Measurements from ENCODE around the gene INCA1. TPM values are rescaled to one million over a fixed set of nuclear protein-coding genes. Genes with fewer than 3 reads are reported as not detected.

INCA1 gene
- total RNA-seq, 1 donor from 2014 or later: 2.2 TPM

- TF ChIP-seq, protein P1, sequence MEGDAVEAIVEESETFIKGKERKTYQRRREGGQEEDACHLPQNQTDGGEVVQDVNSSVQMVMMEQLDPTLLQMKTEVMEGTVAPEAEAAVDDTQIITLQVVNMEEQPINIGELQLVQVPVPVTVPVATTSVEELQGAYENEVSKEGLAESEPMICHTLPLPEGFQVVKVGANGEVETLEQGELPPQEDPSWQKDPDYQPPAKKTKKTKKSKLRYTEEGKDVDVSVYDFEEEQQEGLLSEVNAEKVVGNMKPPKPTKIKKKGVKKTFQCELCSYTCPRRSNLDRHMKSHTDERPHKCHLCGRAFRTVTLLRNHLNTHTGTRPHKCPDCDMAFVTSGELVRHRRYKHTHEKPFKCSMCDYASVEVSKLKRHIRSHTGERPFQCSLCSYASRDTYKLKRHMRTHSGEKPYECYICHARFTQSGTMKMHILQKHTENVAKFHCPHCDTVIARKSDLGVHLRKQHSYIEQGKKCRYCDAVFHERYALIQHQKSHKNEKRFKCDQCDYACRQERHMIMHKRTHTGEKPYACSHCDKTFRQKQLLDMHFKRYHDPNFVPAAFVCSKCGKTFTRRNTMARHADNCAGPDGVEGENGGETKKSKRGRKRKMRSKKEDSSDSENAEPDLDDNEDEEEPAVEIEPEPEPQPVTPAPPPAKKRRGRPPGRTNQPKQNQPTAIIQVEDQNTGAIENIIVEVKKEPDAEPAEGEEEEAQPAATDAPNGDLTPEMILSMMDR (IDR thresholded peaks at IDR 0.05; ENCODE audit: unreplicated experiment): peak; percentile 80
- H3K4me3 Mint-ChIP-seq (ENCODE audit: unreplicated experiment): peak overlapping the region; percentile 74
- peaks cover 38% of the 10 kb centered on the region for H3K36me3 Mint-ChIP-seq (ENCODE audit: low read depth, unreplicated experiment)
- no peaks in the 10 kb centered on the region for H3K9me3 Mint-ChIP-seq (ENCODE audit: unreplicated experiment)
- peak overlapping the region; percentile 82 for H3K27ac Mint-ChIP-seq (ENCODE audit: unreplicated experiment)
- peaks cover 11% of the 10 kb centered on the region for H3K4me1 Mint-ChIP-seq (ENCODE audit: unreplicated experiment)
- DNase-seq (ENCODE audit: low spot score): peak; percentile 69
- H3K27me3 Mint-ChIP-seq (ENCODE audit: unreplicated experiment): peaks cover 11% of the 10 kb centered on the region
These were observed 16.6 kb downstream of the INCA1 start for GRCh38 chr17:4980644-4981216.

DNA sequence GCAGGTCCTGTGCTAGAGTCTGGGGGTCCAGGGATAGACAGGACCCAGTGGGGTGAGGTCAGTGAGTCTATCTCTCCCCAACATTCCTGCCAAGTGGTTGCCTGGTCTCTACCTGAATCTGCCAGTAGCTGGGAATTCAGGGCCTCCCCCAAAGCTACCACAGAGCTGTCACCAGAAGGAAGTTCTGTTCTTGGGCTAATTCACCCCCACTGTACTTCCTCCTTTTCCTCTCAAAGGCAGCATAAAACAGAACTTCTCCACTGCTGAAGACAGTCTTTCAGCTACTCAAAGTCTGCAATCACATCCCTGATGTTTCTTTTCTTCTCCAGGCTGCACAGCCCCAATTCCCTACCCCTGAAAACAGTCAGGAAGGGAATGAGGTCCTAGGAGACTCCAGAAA, 18.6 kb downstream of the INCA1 start:
- TF ChIP-seq, protein P1 (IDR thresholded peaks at IDR 0.05; ENCODE audit: unreplicated experiment): no peak
- H3K36me3 Mint-ChIP-seq (ENCODE audit: low read depth, unreplicated experiment): peaks cover 52% of the 10 kb centered on the region
- no peak overlapping the region for H3K27ac Mint-ChIP-seq (ENCODE audit: unreplicated experiment)
- H3K27me3 Mint-ChIP-seq (ENCODE audit: unreplicated experiment): peaks cover 12% of the 10 kb centered on the region
- no peaks in the 10 kb centered on the region for H3K9me3 Mint-ChIP-seq (ENCODE audit: unreplicated experiment)
- DNase-seq (ENCODE audit: low spot score): no peak
- no peak overlapping the region for H3K4me3 Mint-ChIP-seq (ENCODE audit: unreplicated experiment)
- peaks cover 11% of the 10 kb centered on the region for H3K4me1 Mint-ChIP-seq (ENCODE audit: unreplicated experiment)

DNA sequence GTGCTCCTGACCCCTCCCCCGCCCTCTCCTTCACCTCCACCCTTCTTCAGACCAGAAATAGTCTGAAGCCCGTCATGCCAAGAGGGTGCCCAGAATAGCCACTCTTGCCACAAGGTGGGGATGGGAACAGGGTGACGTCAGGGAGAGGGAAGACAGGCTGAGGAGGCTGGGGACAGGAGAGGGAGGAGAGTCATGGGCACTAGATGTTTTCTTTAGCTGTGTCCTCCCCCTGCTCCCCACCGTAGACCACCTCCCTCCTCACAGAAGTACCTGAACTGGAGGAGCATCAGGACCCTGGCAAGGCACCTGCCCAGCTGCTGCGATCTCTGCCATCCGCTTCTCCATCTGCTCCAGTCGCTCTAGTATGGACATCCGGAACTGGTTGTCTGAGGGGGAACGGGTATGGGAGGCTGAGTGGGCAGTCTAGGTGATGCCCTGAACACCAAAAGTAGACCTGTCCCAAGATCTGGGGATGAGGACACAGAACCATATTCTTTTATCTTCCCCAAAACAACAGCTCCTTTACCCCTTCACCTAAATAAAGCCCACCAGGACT, 23.1 kb downstream of the INCA1 start:
- H3K4me3 Mint-ChIP-seq (ENCODE audit: unreplicated experiment): peak overlapping the region; percentile 76
- H3K36me3 Mint-ChIP-seq (ENCODE audit: low read depth, unreplicated experiment): peaks cover 58% of the 10 kb centered on the region
- no peak for DNase-seq (ENCODE audit: low spot score)
- H3K9me3 Mint-ChIP-seq (ENCODE audit: unreplicated experiment): no peaks in the 10 kb centered on the region
- peaks cover 4% of the 10 kb centered on the region for H3K4me1 Mint-ChIP-seq (ENCODE audit: unreplicated experiment)
- H3K27ac Mint-ChIP-seq (ENCODE audit: unreplicated experiment): peak overlapping the region; percentile 61
- TF ChIP-seq, protein P1 (IDR thresholded peaks at IDR 0.05; ENCODE audit: unreplicated experiment): no peak
- peaks cover 13% of the 10 kb centered on the region for H3K27me3 Mint-ChIP-seq (ENCODE audit: unreplicated experiment)

DNA sequence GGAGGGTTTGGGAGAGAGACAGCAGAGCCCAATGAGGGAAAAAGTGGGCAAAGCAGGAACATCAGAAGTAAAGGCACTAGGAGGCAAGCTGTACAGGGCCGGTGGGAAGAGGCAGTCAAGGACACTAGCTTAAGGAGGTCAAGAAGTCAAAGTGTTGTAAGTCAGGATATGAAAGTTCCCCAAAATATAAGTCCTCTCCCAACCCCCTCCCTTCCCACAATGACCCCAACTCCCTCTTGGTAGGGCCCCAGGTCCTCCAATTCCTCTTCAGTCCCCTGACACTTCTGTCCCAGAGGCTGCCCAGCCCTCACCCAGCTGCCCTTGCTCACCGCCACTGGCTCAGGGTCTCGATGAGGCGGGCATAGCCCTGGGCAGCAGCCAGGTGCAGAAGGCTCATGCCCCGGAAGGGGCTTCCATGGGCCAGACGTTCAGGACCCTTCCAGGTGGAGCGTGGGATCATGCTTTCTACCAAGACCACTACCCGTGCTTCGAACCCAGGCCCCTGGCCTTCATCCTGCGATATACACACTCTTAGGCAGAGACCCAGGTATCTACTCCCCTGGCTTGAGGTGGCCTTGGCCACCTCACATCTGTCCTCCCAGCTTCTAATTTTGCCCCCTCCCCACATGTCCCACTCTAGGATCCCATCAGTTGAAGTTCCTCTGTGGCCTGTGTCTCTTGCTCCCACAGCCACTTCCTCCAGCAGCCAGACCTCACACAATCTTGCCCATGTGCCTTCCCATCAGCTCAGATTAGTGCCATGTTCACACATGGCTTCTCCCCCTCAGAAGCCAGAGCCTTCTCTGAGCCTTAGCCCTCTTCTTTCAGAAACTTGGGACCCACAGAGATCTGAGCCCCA, 23.8 kb downstream of the INCA1 start:
- H3K4me3 Mint-ChIP-seq (ENCODE audit: unreplicated experiment): peak overlapping the region; percentile 76
- no peaks in the 10 kb centered on the region for H3K9me3 Mint-ChIP-seq (ENCODE audit: unreplicated experiment)
- no peak overlapping the region for H3K27ac Mint-ChIP-seq (ENCODE audit: unreplicated experiment)
- DNase-seq (ENCODE audit: low spot score): no peak
- TF ChIP-seq, protein P1 (IDR thresholded peaks at IDR 0.05; ENCODE audit: unreplicated experiment): no peak
- H3K36me3 Mint-ChIP-seq (ENCODE audit: low read depth, unreplicated experiment): peaks cover 60% of the 10 kb centered on the region
- H3K27me3 Mint-ChIP-seq (ENCODE audit: unreplicated experiment): peaks cover 13% of the 10 kb centered on the region
- H3K4me1 Mint-ChIP-seq (ENCODE audit: unreplicated experiment): peaks cover 4% of the 10 kb centered on the region
